Mesenchymal stem cell (in vitro differentiated cells and primary cell): Measurements from ENCODE around the gene DENND5B.

Experiments used
- DNase-seq: peaks from one replicate; pipeline ENCODE4 v3.0.0-alpha.2; 2013
- H2AFZ ChIP-seq: one replicate; pipeline ENCODE4 v1.6.1; 2013; ENCODE audit warnings: low read depth, mild to moderate bottlenecking, control low read depth, inconsistent platforms, low read length, moderate library complexity
- H2AK5ac ChIP-seq: 2 replicates; pipeline ENCODE4 v1.6.1; 2013; ENCODE audit warnings: low read length, moderate library complexity, mild to moderate bottlenecking, inconsistent platforms; ENCODE audit not compliant: severe bottlenecking
- H2BK120ac ChIP-seq: one replicate; pipeline ENCODE4 v1.6.1; 2013; ENCODE audit warnings: low read depth, mild to moderate bottlenecking, inconsistent platforms, low read length, moderate library complexity
- H2BK12ac ChIP-seq, 2 experiments: one replicate each; pipeline ENCODE4 v1.6.1; 2013; ENCODE audit warnings: inconsistent platforms in 2 of 2, low read length in 2 of 2, mild to moderate bottlenecking in 2 of 2, moderate library complexity in 2 of 2, control low read depth in 1 of 2
- H2BK15ac ChIP-seq: one replicate; pipeline ENCODE4 v1.6.1; 2013; ENCODE audit warnings: mild to moderate bottlenecking, low read depth, inconsistent platforms; ENCODE audit not compliant: poor library complexity, severe bottlenecking
- H2BK5ac ChIP-seq: 2 replicates; pipeline ENCODE4 v1.6.1; 2013; ENCODE audit warnings: low read depth, mild to moderate bottlenecking, low read length, control low read depth, inconsistent platforms; ENCODE audit not compliant: poor library complexity, severe bottlenecking
- H3K14ac ChIP-seq, 2 experiments: one replicate each; pipeline ENCODE4 v1.6.1; 2013; ENCODE audit warnings: inconsistent platforms in 2 of 2, low read length in 2 of 2, control low read depth in 1 of 2, mild to moderate bottlenecking in 1 of 2, moderate library complexity in 1 of 2
- H3K18ac ChIP-seq, 2 experiments: one replicate each; pipeline ENCODE4 v1.6.1; 2013; ENCODE audit warnings: inconsistent platforms in 2 of 2, low read length in 2 of 2, control low read depth in 1 of 2, low read depth in 1 of 2, mild to moderate bottlenecking in 1 of 2
- H3K23ac ChIP-seq, 2 experiments: one replicate each; pipeline ENCODE4 v1.6.1; 2013; ENCODE audit warnings: inconsistent platforms in 2 of 2, low read length in 2 of 2, mild to moderate bottlenecking in 2 of 2, moderate library complexity in 2 of 2, control low read depth in 1 of 2
- H3K27ac ChIP-seq: 2 replicates; pipeline ENCODE4 v1.5.1; 2013; ENCODE audit warnings: mild to moderate bottlenecking, moderate library complexity, low read length, control low read depth, inconsistent platforms; ENCODE audit not compliant: poor library complexity, severe bottlenecking
- H3K27me3 ChIP-seq, 2 experiments: 2 replicates each; pipeline versions ENCODE4 v1.6.1 to v1.7.0; 2013; ENCODE audit warnings: low read length in 2 of 2, mild to moderate bottlenecking in 2 of 2, moderate library complexity in 2 of 2, control low read depth in 1 of 2, inconsistent platforms in 1 of 2; ENCODE audit not compliant: control insufficient read depth in 1 of 2, insufficient read depth in 1 of 2
- H3K36me3 ChIP-seq, 2 experiments: 2 replicates each; pipeline versions ENCODE4 v1.6.1 to v1.7.0; 2013; ENCODE audit warnings: low read length in 2 of 2, control low read depth in 1 of 2, inconsistent platforms in 1 of 2, low read depth in 1 of 2, mild to moderate bottlenecking in 1 of 2; ENCODE audit not compliant: insufficient read depth in 2 of 2, control insufficient read depth in 1 of 2
- H3K4ac ChIP-seq, 2 experiments: one replicate each; pipeline ENCODE4 v1.6.1; 2013; ENCODE audit warnings: inconsistent platforms in 2 of 2, low read length in 2 of 2, mild to moderate bottlenecking in 2 of 2, moderate library complexity in 2 of 2, control low read depth in 1 of 2, low read depth in 1 of 2
- H3K4me1 ChIP-seq: 2 replicates; pipeline ENCODE4 v1.6.1; 2013; ENCODE audit warnings: low read depth, low read length, control low read depth; ENCODE audit not compliant: control insufficient read depth, insufficient read depth
- H3K4me2 ChIP-seq: 2 replicates; pipeline ENCODE4 v1.6.1; 2013; ENCODE audit warnings: low read length, mild to moderate bottlenecking, inconsistent platforms; ENCODE audit not compliant: poor library complexity, severe bottlenecking
- H3K4me3 ChIP-seq, 2 experiments: 2 replicates each; pipeline versions ENCODE4 v1.5.1 to v1.7.0; 2013; ENCODE audit warnings: low read length in 2 of 2, mild to moderate bottlenecking in 2 of 2, control low read depth in 1 of 2, low read depth in 1 of 2; ENCODE audit not compliant: insufficient read depth in 1 of 2
- H3K79me1 ChIP-seq: replicated peaks from 2 replicates; pipeline ENCODE4 v1.6.1; 2013; ENCODE audit warnings: mild to moderate bottlenecking, control low read depth, low read length, inconsistent platforms; ENCODE audit not compliant: poor library complexity, severe bottlenecking
- H3K9ac ChIP-seq: 2 replicates; pipeline ENCODE4 v1.7.0; 2013; ENCODE audit warnings: mild to moderate bottlenecking, low read length, moderate library complexity
- H3K9me3 ChIP-seq: 2 replicates; pipeline ENCODE4 v1.7.0; 2013; ENCODE audit warnings: mild to moderate bottlenecking, low read length; ENCODE audit not compliant: control insufficient read depth
- H4K8ac ChIP-seq: one replicate; pipeline ENCODE4 v1.6.1; 2013; ENCODE audit warnings: inconsistent platforms, mild to moderate bottlenecking, low read length, moderate library complexity
- H4K91ac ChIP-seq: one replicate; pipeline ENCODE4 v1.6.1; 2013; ENCODE audit warnings: mild to moderate bottlenecking, low read length, inconsistent platforms
- WGBS: methylation state at CpG from one replicate; pipeline ENCODE4 v1.1.7; 2013; ENCODE audit warnings: mixed read lengths; 5-methylcytosine and 5-hydroxymethylcytosine counted together

DENND5B gene

DNA sequence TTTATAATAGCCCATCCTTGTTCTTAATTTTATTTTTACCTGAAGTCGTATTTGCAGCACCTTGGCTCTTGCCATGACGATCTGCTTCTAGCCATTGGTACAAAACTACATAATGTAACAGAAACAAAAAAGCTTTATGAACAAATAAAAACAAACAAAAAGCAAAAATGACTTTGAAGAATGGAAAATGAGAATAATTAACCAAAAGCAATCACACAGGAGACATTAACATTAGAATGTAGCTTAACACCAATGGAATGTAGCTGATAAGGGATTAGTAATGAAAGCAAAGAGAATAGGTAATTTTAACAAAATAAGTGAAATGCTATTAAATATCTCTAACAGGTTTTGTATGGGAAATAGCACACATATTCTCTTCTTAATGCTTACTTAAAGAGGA, 91.4 kb downstream of the DENND5B start:
- Histone ChIP-seq H3K4ac (no peak overlapping the region), H3K9me3 (no peaks in the 10 kb centered on the region)

DNA sequence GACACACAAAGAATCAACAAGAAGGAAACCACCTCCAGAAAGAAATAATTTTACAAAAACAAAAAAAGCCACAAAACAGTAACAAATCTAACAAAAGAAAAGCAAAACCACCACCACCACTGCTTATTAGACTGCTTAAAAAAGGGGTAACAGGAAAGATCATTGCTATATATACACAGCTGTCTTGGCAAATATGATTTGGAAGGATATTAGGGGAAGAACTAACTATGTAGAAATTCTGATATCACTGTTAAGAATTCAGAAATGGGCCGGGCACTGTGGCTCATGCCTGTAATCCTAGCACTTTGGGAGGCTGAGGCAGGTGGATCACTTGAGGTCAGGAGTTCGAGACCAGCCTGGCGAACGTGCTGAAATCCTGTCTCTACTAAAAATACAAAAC, 92.5 kb downstream of the DENND5B start:
- H3K4me3 ChIP-seq, result no peak overlapping the region
- no peak overlapping the region for H2AK5ac ChIP-seq
- WGBS, result 94% methylated on average over 1 of the region's 4 CpGs
- no peak overlapping the region for H3K27ac ChIP-seq
- H3K27me3 ChIP-seq, result no peaks in the 10 kb centered on the region
- no peak overlapping the region for H4K91ac ChIP-seq
- H4K8ac ChIP-seq, result no peak overlapping the region
- H3K9ac ChIP-seq, result no peak overlapping the region
- no peak overlapping the region for H2BK5ac ChIP-seq
- peaks cover 11% of the 10 kb centered on the region for H3K79me1 ChIP-seq
- no peak overlapping the region for H3K14ac ChIP-seq
- no peak overlapping the region for H2BK15ac ChIP-seq
- H3K36me3 ChIP-seq, result peaks cover 0 to 11% of the 10 kb centered on the region in 2 experiments
- H2BK120ac ChIP-seq, result no peak overlapping the region
- H3K18ac ChIP-seq, result peak overlapping the region in 1 of 2 experiments; percentile 40
- no peaks in the 10 kb centered on the region for H3K9me3 ChIP-seq
- peaks cover 2% of the 10 kb centered on the region for H3K4me1 ChIP-seq
- no peak overlapping the region for H2AFZ ChIP-seq
- H3K4ac ChIP-seq, result no peak overlapping the region
- no peak for DNase-seq
- H3K23ac ChIP-seq, result no peak overlapping the region
- H2BK12ac ChIP-seq, result no peak overlapping the region
- no peak overlapping the region for H3K4me2 ChIP-seq

More for the DNA sequence above, 91.4 kb downstream of the DENND5B start:
- Histone ChIP-seq H3K4me3 (no peak overlapping the region), H2BK5ac (no peak overlapping the region), H3K4me2 (no peak overlapping the region), H2AFZ (no peak overlapping the region), H4K91ac (no peak overlapping the region), H2BK15ac (no peak overlapping the region), H3K14ac (no peak overlapping the region), H2BK120ac (no peak overlapping the region), H3K4me1 (peaks cover 2% of the 10 kb centered on the region), H2BK12ac (no peak overlapping the region), H3K79me1 (peaks cover 11% of the 10 kb centered on the region), H3K9ac (no peak overlapping the region), H2AK5ac (no peak overlapping the region), H3K18ac (no peak overlapping the region), H3K27ac (no peak overlapping the region), H3K23ac (no peak overlapping the region), H3K36me3 (peaks cover 0 to 6% of the 10 kb centered on the region in 2 experiments), H3K27me3 (no peaks in the 10 kb centered on the region), H4K8ac (no peak overlapping the region)
- DNase-seq, result no peak
- 95% methylated on average over 2 of the region's 2 CpGs for WGBS

DNA sequence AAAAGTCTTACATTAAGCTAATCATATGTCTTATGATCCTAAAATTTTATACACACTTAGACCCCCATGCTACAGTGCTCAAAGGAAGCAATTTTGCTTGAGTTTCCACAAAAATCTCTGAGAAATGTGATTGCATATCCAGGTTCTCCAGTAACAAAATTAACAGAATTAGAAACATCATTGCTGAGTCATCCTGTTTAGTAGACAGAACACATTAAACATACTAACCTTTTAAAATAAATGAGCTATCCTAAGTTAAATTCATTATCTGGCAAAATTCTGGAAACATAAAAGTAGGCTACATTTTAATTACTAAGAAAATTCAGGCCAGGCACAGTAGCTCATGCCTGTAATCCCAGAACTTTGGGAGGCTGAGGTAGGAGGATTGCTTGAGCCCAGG, 94.7 kb downstream of the DENND5B start:
- H2BK5ac ChIP-seq, result no peak overlapping the region
- H3K23ac ChIP-seq, result no peak overlapping the region
- peaks cover 10% of the 10 kb centered on the region for H3K79me1 ChIP-seq
- H3K18ac ChIP-seq, result no peak overlapping the region
- peaks cover 3% of the 10 kb centered on the region for H3K4me1 ChIP-seq
- H2AFZ ChIP-seq, result no peak overlapping the region
- H2BK15ac ChIP-seq, result no peak overlapping the region
- H3K9me3 ChIP-seq, result no peaks in the 10 kb centered on the region
- no peak overlapping the region for H3K9ac ChIP-seq
- H2AK5ac ChIP-seq, result no peak overlapping the region
- no peak for DNase-seq
- H3K4ac ChIP-seq, result no peak overlapping the region
- H3K27ac ChIP-seq, result no peak overlapping the region
- H3K14ac ChIP-seq, result no peak overlapping the region
- no peak overlapping the region for H2BK12ac ChIP-seq
- no peak overlapping the region for H4K91ac ChIP-seq
- no peak overlapping the region for H4K8ac ChIP-seq
- H3K27me3 ChIP-seq, result no peaks in the 10 kb centered on the region
- H3K4me3 ChIP-seq, result no peak overlapping the region
- no peak overlapping the region for H2BK120ac ChIP-seq
- peaks cover 0 to 11% of the 10 kb centered on the region in 2 experiments for H3K36me3 ChIP-seq
- H3K4me2 ChIP-seq, result no peak overlapping the region

DNA sequence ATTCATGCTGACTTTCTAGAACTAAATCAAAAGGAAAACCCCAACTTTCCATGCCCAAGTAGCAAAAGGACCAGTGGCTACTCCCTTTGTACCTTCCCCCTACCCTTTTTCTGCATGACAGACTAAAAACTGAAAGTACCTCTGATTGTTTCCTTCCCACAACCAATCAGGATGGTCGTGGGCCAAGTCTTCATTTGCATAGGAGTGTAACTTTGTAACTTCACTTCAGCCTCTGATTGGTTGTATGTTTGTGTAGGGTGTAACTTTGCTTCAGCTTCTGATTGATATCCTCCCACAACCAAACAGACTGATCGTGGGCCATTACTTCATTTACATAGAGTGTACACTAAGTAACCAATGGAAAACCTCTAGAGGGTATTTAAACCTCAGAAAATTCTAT, 96.5 kb downstream of the DENND5B start:
- no peak overlapping the region for H4K8ac ChIP-seq
- no peak overlapping the region for H2BK120ac ChIP-seq
- no peak overlapping the region for H3K4me3 ChIP-seq
- H3K4ac ChIP-seq, result no peak overlapping the region
- H4K91ac ChIP-seq, result no peak overlapping the region
- H3K4me2 ChIP-seq, result no peak overlapping the region
- peak overlapping the region; percentile 66 for H2BK5ac ChIP-seq
- no peak overlapping the region for H3K18ac ChIP-seq
- H2BK12ac ChIP-seq, result no peak overlapping the region
- H3K27ac ChIP-seq, result no peak overlapping the region
- no peak overlapping the region for H3K23ac ChIP-seq
- peaks cover 7% of the 10 kb centered on the region for H3K4me1 ChIP-seq
- no peak overlapping the region for H2AFZ ChIP-seq
- no peak overlapping the region for H3K9ac ChIP-seq
- H2AK5ac ChIP-seq, result no peak overlapping the region
- no peaks in the 10 kb centered on the region for H3K9me3 ChIP-seq
- H3K14ac ChIP-seq, result no peak overlapping the region
- WGBS, result 92% methylated on average over 1 of the region's 2 CpGs
- DNase-seq, result no peak
- peaks cover 9% of the 10 kb centered on the region for H3K79me1 ChIP-seq
- no peak overlapping the region for H2BK15ac ChIP-seq
- peaks cover 4 to 19% of the 10 kb centered on the region in 2 experiments for H3K36me3 ChIP-seq
- H3K27me3 ChIP-seq, result no peaks in the 10 kb centered on the region
